Erythroblast (primary cell): ENCODE results near the gene INTS1.

ENCODE experiments used
- GATA1 ChIP-seq: IDR thresholded peaks from 2 replicates; pipeline ENCODE4 v1.6.1; 2011; ENCODE audit warnings: low read depth, mild to moderate bottlenecking, control low read depth, low read length, moderate library complexity
- POLR2A ChIP-seq: IDR thresholded peaks from 2 replicates; pipeline ENCODE4 v1.6.1; 2011; ENCODE audit warnings: mild to moderate bottlenecking, low read length

DNA sequence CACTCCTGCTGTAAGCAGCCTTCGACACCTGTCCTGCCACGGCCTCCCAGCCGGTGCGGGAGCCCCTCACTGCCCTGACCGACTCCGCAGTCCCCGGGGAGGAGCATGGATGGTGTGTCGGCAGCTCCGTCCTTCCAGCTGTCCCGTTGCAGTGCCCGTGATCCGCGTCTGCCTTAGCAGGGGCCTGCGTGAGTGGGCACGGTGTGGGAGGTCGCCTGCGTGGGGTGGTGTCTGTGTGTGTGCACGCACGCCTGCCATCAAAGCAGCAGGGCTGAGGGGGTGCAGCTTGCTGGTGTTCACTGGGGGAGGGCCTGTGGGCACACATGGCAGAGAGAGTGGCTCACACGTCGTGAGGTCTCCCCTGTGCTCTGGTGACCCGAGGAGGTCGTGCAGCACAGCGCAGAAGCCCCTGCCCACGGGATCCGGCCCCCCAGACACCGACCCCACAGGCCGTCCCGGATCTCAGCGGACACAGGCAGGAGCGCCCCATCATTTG is 36.6 kb upstream of the INTS1 start:
- TF ChIP-seq POLR2A (no peak), GATA1 (no peak)
